Cardiac muscle cell (in vitro differentiated cells and primary cell): ENCODE measurements around the gene RIOK1. TPM values are rescaled to one million over a fixed set of nuclear protein-coding genes. Genes with fewer than 3 reads are reported as not detected.

ENCODE experiments used
- DNase-seq, 2 donors: peaks; one replicate each; pipeline versions ENCODE4 v3.0.0 to v3.0.0-alpha.2; 2010 to 2017; ENCODE audit warnings: low read depth in 1 of 2, low spot score in 1 of 2
- H3K27ac ChIP-seq: fragments of 200-600 bp; sonication (generic); 2 replicates; pipeline ENCODE4 v1.5.1; 2016
- H3K27me3 ChIP-seq: fragments of 200-600 bp; sonication (generic); 2 replicates; pipeline ENCODE4 v1.6.0; 2016; ENCODE audit warnings: control low read depth
- H3K36me3 ChIP-seq: fragments of 200-600 bp; sonication (generic); 2 replicates; pipeline ENCODE4 v1.5.1; 2016; ENCODE audit warnings: control low read depth
- H3K4me1 ChIP-seq: fragments of 200-600 bp; sonication (generic); 2 replicates; pipeline ENCODE4 v1.8.1; 2017; ENCODE audit warnings: low read depth, mild to moderate bottlenecking, mixed run types
- H3K4me3 ChIP-seq: fragments of 200-600 bp; sonication (generic); 2 replicates; pipeline ENCODE4 v1.5.1; 2016; ENCODE audit warnings: mild to moderate bottlenecking
- H3K9me3 ChIP-seq: fragments of 200-600 bp; sonication (generic); 2 replicates; pipeline ENCODE4 v1.5.1; 2017; ENCODE audit warnings: low read depth, mild to moderate bottlenecking, control low read depth
- polyA plus RNA-seq: library from polyadenylated mRNA; unstranded; fragments of >200 nt; fragmentation: Nextera tagmentation; extraction: Ambion mirVana; gene quantifications from 2 replicates; pipeline ENCODE4 v1.2.1, GENCODE V29; 2016
- total RNA-seq: library from RNA; depleted of rRNA; stranded (reverse); fragments of >200 nt; gene quantifications from 2 replicates; pipeline ENCODE4 v1.2.3, GENCODE V29; 2016
- TF ChIP-seq, protein P1 (sequence below): IDR thresholded peaks from 2 replicates; pipeline ENCODE4 v1.5.1; 2012; ENCODE audit warnings: low read depth, mild to moderate bottlenecking, low read length

RIOK1 gene
- total and polyA plus RNA-seq, 2 experiments from 2014 or later, result 13.4 to 16.8 TPM

DNA sequence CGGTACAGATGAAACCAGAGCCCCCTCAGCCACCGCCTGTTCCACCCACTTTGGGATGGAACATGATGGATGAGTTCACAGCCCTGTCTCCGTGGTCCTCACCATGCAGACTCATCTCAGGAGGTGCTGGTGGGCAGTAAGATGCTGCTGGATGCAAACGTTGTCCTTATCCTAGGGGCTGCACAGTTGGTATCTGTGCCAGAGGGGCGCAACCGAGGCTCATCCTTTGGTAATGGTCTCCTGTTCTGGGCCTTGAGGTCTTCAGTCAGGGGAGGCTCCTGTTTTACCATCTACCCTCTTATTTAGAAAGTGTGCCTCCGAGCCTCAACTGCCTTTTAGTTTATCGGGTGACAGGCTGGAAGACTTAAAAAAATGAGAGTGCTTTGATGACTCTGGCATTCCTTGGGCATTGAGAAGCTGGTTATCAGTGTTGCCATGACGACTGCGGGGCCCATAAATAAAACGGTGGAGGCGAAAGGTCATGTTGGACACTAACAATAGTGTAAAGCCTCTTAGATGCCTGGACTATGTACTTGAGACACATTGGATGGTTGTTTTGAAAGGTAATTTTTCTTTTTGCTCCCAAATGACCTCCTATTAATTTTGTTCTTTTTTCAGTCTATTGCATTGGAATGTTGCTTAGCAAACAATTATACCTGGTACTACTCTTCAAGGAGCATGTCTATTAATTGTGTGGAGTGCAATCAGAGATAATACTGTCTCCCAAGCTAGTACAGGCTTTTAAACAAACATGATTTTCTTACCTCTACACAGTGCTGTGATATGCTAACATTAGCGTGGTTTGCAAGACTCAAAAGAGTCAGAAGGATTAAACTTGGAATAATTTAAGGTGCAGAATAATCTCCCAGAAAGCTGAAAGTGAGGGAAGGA, 77.6 kb downstream of the RIOK1 start:
- DNase-seq, result peak; percentile 50 to 96

More for the DNA sequence above, 77.6 kb downstream of the RIOK1 start:
- Histone ChIP-seq H3K27me3 (no peaks in the 10 kb centered on the region), H3K9me3 (no peaks in the 10 kb centered on the region), H3K36me3 (no peaks in the 10 kb centered on the region), H3K4me3 (no peak overlapping the region), H3K4me1 (peaks cover 53% of the 10 kb centered on the region), H3K27ac (peak overlapping the region; percentile 96)
- TF ChIP-seq, protein P1, sequence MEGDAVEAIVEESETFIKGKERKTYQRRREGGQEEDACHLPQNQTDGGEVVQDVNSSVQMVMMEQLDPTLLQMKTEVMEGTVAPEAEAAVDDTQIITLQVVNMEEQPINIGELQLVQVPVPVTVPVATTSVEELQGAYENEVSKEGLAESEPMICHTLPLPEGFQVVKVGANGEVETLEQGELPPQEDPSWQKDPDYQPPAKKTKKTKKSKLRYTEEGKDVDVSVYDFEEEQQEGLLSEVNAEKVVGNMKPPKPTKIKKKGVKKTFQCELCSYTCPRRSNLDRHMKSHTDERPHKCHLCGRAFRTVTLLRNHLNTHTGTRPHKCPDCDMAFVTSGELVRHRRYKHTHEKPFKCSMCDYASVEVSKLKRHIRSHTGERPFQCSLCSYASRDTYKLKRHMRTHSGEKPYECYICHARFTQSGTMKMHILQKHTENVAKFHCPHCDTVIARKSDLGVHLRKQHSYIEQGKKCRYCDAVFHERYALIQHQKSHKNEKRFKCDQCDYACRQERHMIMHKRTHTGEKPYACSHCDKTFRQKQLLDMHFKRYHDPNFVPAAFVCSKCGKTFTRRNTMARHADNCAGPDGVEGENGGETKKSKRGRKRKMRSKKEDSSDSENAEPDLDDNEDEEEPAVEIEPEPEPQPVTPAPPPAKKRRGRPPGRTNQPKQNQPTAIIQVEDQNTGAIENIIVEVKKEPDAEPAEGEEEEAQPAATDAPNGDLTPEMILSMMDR, result no peak

Other genes starting within 250 kb of the RIOK1 start
- 21.4 and 26.3 TPM in 2 replicates for gene SSR1, start 76.6 kb upstream of the RIOK1 start, total RNA-seq
- gene SSR1, start 76.6 kb upstream of the RIOK1 start, polyA plus RNA-seq, result 52.4 and 54.5 TPM in 2 replicates
- 0.09 TPM in 1 of 2 replicates, not detected in the other for gene CAGE1, start 66 bp upstream of the RIOK1 start, total RNA-seq
- 0.26 and 0.66 TPM in 2 replicates for gene CAGE1, start 66 bp upstream of the RIOK1 start, polyA plus RNA-seq
- gene DSP, start 151.9 kb downstream of the RIOK1 start, total RNA-seq, result 185 and 362 TPM in 2 replicates
- gene DSP, start 151.9 kb downstream of the RIOK1 start, polyA plus RNA-seq, result 154 and 237 TPM in 2 replicates
- gene SNRNP48, start 200.4 kb downstream of the RIOK1 start, total RNA-seq, result 10.1 and 24.8 TPM in 2 replicates
- 9.2 and 14.4 TPM in 2 replicates for gene SNRNP48, start 200.4 kb downstream of the RIOK1 start, polyA plus RNA-seq